ENCODE results near the gene CCL3.

DNA sequence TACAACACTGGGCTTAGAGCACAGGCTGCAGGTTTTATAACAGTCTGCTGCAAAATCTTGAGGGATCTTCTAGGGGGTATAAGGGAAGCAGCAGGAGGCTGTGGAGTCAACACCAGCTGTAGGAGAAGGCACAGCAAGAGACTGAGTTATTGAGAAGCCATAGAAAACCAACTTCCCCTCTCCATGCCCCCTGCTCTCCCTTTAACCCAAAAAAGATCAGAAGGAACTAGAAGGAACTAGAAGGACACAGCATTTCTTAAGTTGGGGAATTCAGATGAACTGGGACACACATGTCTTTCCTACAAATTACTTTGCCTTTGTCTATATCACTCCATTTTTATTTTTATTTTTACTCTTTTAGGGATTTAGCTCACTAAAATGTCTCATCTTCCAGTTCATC is 32.0 kb downstream of the CCL3 start:
- no peak for TF ChIP-seq POLR2A (IDR thresholded peaks at IDR 0.05)
- TF ChIP-seq, protein P1, sequence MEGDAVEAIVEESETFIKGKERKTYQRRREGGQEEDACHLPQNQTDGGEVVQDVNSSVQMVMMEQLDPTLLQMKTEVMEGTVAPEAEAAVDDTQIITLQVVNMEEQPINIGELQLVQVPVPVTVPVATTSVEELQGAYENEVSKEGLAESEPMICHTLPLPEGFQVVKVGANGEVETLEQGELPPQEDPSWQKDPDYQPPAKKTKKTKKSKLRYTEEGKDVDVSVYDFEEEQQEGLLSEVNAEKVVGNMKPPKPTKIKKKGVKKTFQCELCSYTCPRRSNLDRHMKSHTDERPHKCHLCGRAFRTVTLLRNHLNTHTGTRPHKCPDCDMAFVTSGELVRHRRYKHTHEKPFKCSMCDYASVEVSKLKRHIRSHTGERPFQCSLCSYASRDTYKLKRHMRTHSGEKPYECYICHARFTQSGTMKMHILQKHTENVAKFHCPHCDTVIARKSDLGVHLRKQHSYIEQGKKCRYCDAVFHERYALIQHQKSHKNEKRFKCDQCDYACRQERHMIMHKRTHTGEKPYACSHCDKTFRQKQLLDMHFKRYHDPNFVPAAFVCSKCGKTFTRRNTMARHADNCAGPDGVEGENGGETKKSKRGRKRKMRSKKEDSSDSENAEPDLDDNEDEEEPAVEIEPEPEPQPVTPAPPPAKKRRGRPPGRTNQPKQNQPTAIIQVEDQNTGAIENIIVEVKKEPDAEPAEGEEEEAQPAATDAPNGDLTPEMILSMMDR (IDR thresholded peaks at IDR 0.05) = no peak

All from prostate gland (tissue), 2 donors.